PC-9 (cell line): ENCODE data around the gene DGLUCY. TPM values are rescaled to one million over a fixed set of nuclear protein-coding genes. Genes with fewer than 3 reads are reported as not detected.

Experiments used
- BruUV-seq: library from RNA; stranded (reverse); fragments of 400-500 nt; replicated peaks from 2 replicates; lab custom pipeline; 2021; lab: Mats Ljungman, UMichigan
- CTCF ChIA-PET: fragments of 300-600 bp; sonication (Branson Sonifier 250); formaldehyde crosslinking; loops from one replicate; lab custom pipeline; 2022; ENCODE audit warnings: antibody characterized with exemption; lab: Charles Lee
- POLR2A ChIA-PET: fragments of 300-600 bp; sonication (Branson Sonifier 250); formaldehyde crosslinking; loops from one replicate; lab custom pipeline; 2022; ENCODE audit warnings: antibody characterized with exemption; ENCODE audit not compliant: unreplicated experiment; lab: Charles Lee
- DNase-seq, 2 experiments: peaks; one replicate each; pipeline versions ENCODE4 v3.0.0 to v3.0.0-alpha.2; 2015 to 2022; ENCODE audit warnings: mixed read lengths in 1 of 2
- H2AFZ ChIP-seq: fragments of 200-600 bp; sonication (generic); 2 replicates; pipeline ENCODE4 v1.8.1; 2017; ENCODE audit warnings: antibody characterized with exemption
- H3F3A ChIP-seq: fragments of 200-600 bp; sonication (generic); 2 replicates; pipeline ENCODE4 v1.8.1; 2017; ENCODE audit warnings: antibody characterized with exemption, mild to moderate bottlenecking, low read depth; ENCODE audit not compliant: insufficient read depth
- H3K27ac ChIP-seq: fragments of 200-600 bp; sonication (generic); 2 replicates; pipeline ENCODE4 v1.6.1; 2016; ENCODE audit warnings: mixed run types
- H3K27me3 ChIP-seq: fragments of 200-600 bp; sonication (generic); 2 replicates; pipeline ENCODE4 v1.6.1; 2016; ENCODE audit warnings: low read depth, mixed run types; ENCODE audit not compliant: insufficient read depth
- H3K36me3 ChIP-seq: fragments of 200-600 bp; sonication (generic); 2 replicates; pipeline ENCODE4 v1.6.1; 2016; ENCODE audit warnings: low read depth, mixed run types
- H3K4me1 ChIP-seq: fragments of 200-600 bp; sonication (generic); replicated peaks from 2 replicates; pipeline ENCODE4 v1.6.1; 2016; ENCODE audit warnings: mixed run types; ENCODE audit not compliant: insufficient read depth
- H3K4me2 ChIP-seq: fragments of 200-600 bp; sonication (generic); 2 replicates; pipeline ENCODE4 v1.6.1; 2017; ENCODE audit warnings: mixed run types
- H3K4me3 ChIP-seq: fragments of 200-600 bp; sonication (generic); 2 replicates; pipeline ENCODE4 v1.6.1; 2016; ENCODE audit warnings: mixed run types
- H3K79me2 ChIP-seq: fragments of 200-600 bp; sonication (generic); 2 replicates; pipeline ENCODE4 v1.6.1; 2017; ENCODE audit warnings: low read depth, mixed run types
- H3K9me2 ChIP-seq: fragments of 200-600 bp; sonication (generic); 2 replicates; pipeline ENCODE4 v1.8.1; 2017; ENCODE audit warnings: mild to moderate bottlenecking; ENCODE audit not compliant: insufficient read depth
- H3K9me3 ChIP-seq: fragments of 200-600 bp; sonication (generic); 2 replicates; pipeline ENCODE4 v1.8.1; 2016; ENCODE audit warnings: low read depth; ENCODE audit not compliant: insufficient read depth
- H4K20me1 ChIP-seq: fragments of 200-600 bp; sonication (generic); 2 replicates; pipeline ENCODE4 v1.8.1; 2017; ENCODE audit not compliant: insufficient read depth
- EZH2 ChIP-seq: fragments of 200-600 bp; sonication (generic); IDR thresholded peaks from 2 replicates; pipeline ENCODE4 v1.8.0; 2017; ENCODE audit warnings: antibody characterized with exemption, low read depth
- intact Hi-C: fragments of 100-400 bp; cut with micrococcal nuclease; formaldehyde crosslinking; loops from one replicate; pipeline ENCODE4 v1.10.0; 2022; ENCODE audit not compliant: unreplicated experiment
- total RNA-seq: library from RNA; stranded (reverse); gene quantifications from 2 replicates; pipeline ENCODE4 v1.2.3, GENCODE V29; 2021
- TF ChIP-seq, protein P1 (sequence below): fragments of 200-600 bp; sonication (generic); conservative IDR thresholded peaks from 2 replicates; pipeline ENCODE4 v1.6.1; 2017; ENCODE audit warnings: mixed run types, antibody characterized with exemption, mild to moderate bottlenecking, moderate library complexity

DGLUCY gene
- total RNA-seq, 1 experiment from 2014 or later: 15.9 TPM

DNA sequence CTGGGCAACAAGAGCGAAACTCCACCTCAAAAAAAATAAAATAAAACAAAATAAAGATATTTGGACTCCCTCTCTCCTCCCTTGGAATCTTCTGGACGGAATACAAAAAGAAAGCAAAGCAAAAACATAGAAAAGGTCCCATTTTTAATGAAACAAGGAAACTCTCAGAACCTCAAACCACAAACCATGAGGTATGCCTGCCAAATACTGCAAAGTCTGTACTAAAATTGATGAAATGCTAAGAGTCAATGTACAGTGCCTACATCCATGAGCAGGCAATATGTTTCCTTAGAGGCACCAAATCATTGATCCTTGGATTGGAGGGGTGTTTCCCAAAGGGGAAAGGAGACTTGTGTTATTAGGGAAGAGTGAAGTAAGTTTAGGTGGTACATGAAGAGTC is 45.2 kb upstream of the DGLUCY start:
- Histone ChIP-seq H3K9me2 (no peaks in the 10 kb centered on the region), H3K79me2 (no peaks in the 10 kb centered on the region), H3K36me3 (no peaks in the 10 kb centered on the region), H2AFZ (no peak overlapping the region), H3K27ac (no peak overlapping the region), H3K4me1 (no peaks in the 10 kb centered on the region), H3F3A (no peaks in the 10 kb centered on the region), H3K9me3 (no peaks in the 10 kb centered on the region), H3K4me3 (no peak overlapping the region), H3K27me3 (no peaks in the 10 kb centered on the region), H4K20me1 (no peaks in the 10 kb centered on the region), H3K4me2 (no peak overlapping the region)
- POLR2A ChIA-PET: no interaction called here
- no TSS peak for BruUV-seq
- DNase-seq: no peak
- CTCF ChIA-PET: no interaction called here
- TF ChIP-seq, protein P1, sequence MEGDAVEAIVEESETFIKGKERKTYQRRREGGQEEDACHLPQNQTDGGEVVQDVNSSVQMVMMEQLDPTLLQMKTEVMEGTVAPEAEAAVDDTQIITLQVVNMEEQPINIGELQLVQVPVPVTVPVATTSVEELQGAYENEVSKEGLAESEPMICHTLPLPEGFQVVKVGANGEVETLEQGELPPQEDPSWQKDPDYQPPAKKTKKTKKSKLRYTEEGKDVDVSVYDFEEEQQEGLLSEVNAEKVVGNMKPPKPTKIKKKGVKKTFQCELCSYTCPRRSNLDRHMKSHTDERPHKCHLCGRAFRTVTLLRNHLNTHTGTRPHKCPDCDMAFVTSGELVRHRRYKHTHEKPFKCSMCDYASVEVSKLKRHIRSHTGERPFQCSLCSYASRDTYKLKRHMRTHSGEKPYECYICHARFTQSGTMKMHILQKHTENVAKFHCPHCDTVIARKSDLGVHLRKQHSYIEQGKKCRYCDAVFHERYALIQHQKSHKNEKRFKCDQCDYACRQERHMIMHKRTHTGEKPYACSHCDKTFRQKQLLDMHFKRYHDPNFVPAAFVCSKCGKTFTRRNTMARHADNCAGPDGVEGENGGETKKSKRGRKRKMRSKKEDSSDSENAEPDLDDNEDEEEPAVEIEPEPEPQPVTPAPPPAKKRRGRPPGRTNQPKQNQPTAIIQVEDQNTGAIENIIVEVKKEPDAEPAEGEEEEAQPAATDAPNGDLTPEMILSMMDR: no peak
- no peak for TF ChIP-seq EZH2
- intact Hi-C loops: loop anchor here (10.0 kb wide), 1 partner anchor 554 kb away; no protein-coding TSS in a partner anchor

GRCh38 chr14:91070572-91070971 is 43.3 kb upstream of the DGLUCY start:
- Histone ChIP-seq H3K9me3 (no peaks in the 10 kb centered on the region), H3K4me2 (no peak overlapping the region), H3K36me3 (no peaks in the 10 kb centered on the region), H3K4me1 (no peaks in the 10 kb centered on the region), H3F3A (no peaks in the 10 kb centered on the region), H3K79me2 (no peaks in the 10 kb centered on the region), H3K27me3 (no peaks in the 10 kb centered on the region), H3K27ac (no peak overlapping the region), H3K4me3 (no peak overlapping the region), H4K20me1 (no peaks in the 10 kb centered on the region), H3K9me2 (no peaks in the 10 kb centered on the region), H2AFZ (no peak overlapping the region)
- TF ChIP-seq, protein P1: no peak
- no peak for TF ChIP-seq EZH2
- BruUV-seq: no TSS peak
- ChIA-PET CTCF (no interaction called here), POLR2A (no interaction called here)
- DNase-seq: no peak
- intact Hi-C loops: no loop called here

GRCh38 chr14:91075553-91075952 is 38.3 kb upstream of the DGLUCY start:
- TF ChIP-seq, protein P1: no peak
- no peak for TF ChIP-seq EZH2
- no peaks in the 10 kb centered on the region for H3K36me3 ChIP-seq
- BruUV-seq: no TSS peak
- CTCF ChIA-PET: no interaction called here
- no peaks in the 10 kb centered on the region for H3K79me2 ChIP-seq
- H3K9me2 ChIP-seq: no peaks in the 10 kb centered on the region
- H3K4me1 ChIP-seq: no peaks in the 10 kb centered on the region
- no peak overlapping the region for H3K4me3 ChIP-seq
- H3K4me2 ChIP-seq: no peak overlapping the region
- intact Hi-C loops: no loop called here
- no peaks in the 10 kb centered on the region for H3K27me3 ChIP-seq
- H3K9me3 ChIP-seq: no peaks in the 10 kb centered on the region
- H4K20me1 ChIP-seq: no peaks in the 10 kb centered on the region
- no peak for DNase-seq
- POLR2A ChIA-PET: no interaction called here
- no peak overlapping the region for H3K27ac ChIP-seq
- H3F3A ChIP-seq: no peaks in the 10 kb centered on the region
- H2AFZ ChIP-seq: no peak overlapping the region
